H4 (cell line): ENCODE results near the gene SGSM1. TPM values are rescaled to one million over a fixed set of nuclear protein-coding genes. Genes with fewer than 3 reads are reported as not detected.
"Not testable (repeated sequence)": the region's sequence is repeated elsewhere in the genome, so short reads cannot be mapped to it uniquely, and the experiment has no call there.

Source experiments
- DNase-seq: peaks from one replicate; pipeline ENCODE4 v3.0.0-alpha.2; 2015; ENCODE audit warnings: low spot score
- total RNA-seq: library from RNA; depleted of rRNA; stranded (reverse); fragments of >200 nt; shearing (Covaris generic); gene quantifications from 2 replicates; pipeline ENCODE4 v1.2.3, GENCODE V29; 2014

Gene SGSM1
- total RNA-seq, 1 experiment from 2014 or later: 0.23 TPM

- no peak for DNase-seq
Measured at GRCh38 chr22:24893341-24894070, 87.5 kb downstream of the SGSM1 start.

- peak; percentile 98 for DNase-seq
Measured at GRCh38 chr22:24894220-24894975, 88.4 kb downstream of the SGSM1 start.

- DNase-seq: peak; percentile 66
Measured at GRCh38 chr22:24894998-24895397, 89.0 kb downstream of the SGSM1 start.

- DNase-seq: no peak
Measured at GRCh38 chr22:24901448-24901847, 95.4 kb downstream of the SGSM1 start.

- no peak for DNase-seq
Measured at GRCh38 chr22:24905909-24906308, 99.9 kb downstream of the SGSM1 start.

GRCh38 chr22:24907101-24907500 lies 101.1 kb downstream of the SGSM1 start:
- not testable (repeated sequence) for DNase-seq

GRCh38 chr22:24920029-24920428 lies 114.0 kb downstream of the SGSM1 start:
- no peak for DNase-seq

- no peak for DNase-seq
Measured at GRCh38 chr22:24925586-24926427, 119.8 kb downstream of the SGSM1 start.

GRCh38 chr22:24926428-24926725 lies 120.4 kb downstream of the SGSM1 start:
- DNase-seq: no peak

- no peak for DNase-seq
Measured at GRCh38 chr22:24926849-24927579, 121.0 kb downstream of the SGSM1 start.

GRCh38 chr22:24928322-24928721 lies 122.3 kb downstream of the SGSM1 start:
- no peak for DNase-seq

- no peak for DNase-seq
Measured at GRCh38 chr22:24930678-24931077, 124.7 kb downstream of the SGSM1 start.

GRCh38 chr22:24935771-24936483 lies 129.9 kb downstream of the SGSM1 start:
- DNase-seq: no peak

GRCh38 chr22:24937114-24937513 lies 131.1 kb downstream of the SGSM1 start:
- peak; percentile 16 for DNase-seq

- DNase-seq: peak; percentile 29
Measured at GRCh38 chr22:24938741-24939341, 132.8 kb downstream of the SGSM1 start.

- no peak for DNase-seq
Measured at GRCh38 chr22:24942301-24942700, 136.3 kb downstream of the SGSM1 start.

- DNase-seq: no peak
Measured at GRCh38 chr22:24944217-24944937, 138.4 kb downstream of the SGSM1 start.

GRCh38 chr22:24945430-24945829 lies 139.4 kb downstream of the SGSM1 start:
- DNase-seq: no peak

- no peak for DNase-seq
Measured at GRCh38 chr22:24947383-24947782, 141.4 kb downstream of the SGSM1 start.

- no peak for DNase-seq
Measured at GRCh38 chr22:24947881-24948280, 141.9 kb downstream of the SGSM1 start.
